ENCODE results near the gene ESRRB. TPM values are rescaled to one million over a fixed set of nuclear protein-coding genes. Genes with fewer than 3 reads are reported as not detected.

The ESRRB gene
- total and polyA plus RNA-seq, 9 donors, result 0.07 to 0.40 TPM; not detected in 7

DNA sequence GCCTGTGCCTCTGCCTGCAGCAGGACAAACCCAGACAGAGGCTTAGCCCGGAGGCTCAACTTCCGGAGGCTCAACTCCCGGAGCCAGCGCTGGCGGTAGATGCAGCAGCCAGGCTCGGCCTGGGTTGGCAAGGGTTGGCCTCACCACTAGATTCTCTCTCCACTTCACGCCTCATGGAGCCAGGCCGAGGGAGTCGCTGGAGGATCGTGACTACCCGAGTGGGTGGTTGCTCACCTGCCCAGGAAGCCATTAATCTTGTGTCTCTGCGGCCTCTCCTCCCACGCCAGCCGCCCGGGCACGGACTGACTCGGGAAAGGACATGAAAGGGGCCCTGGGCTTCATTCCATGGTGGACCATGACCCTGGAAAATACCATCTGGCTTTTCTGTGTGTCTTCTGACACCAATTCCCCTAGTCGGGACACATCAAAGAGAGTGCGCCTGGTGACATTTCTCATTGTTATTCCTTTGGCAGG, 20.8 kb downstream of the ESRRB start:
- Histone ChIP-seq H3K27me3 (no peaks in the 10 kb centered on the region), H3K9me3 (no peaks in the 10 kb centered on the region), H3K36me3 (no peaks in the 10 kb centered on the region), H3K27ac (no peak overlapping the region), H3K4me3 (no peak overlapping the region), H3K4me1 (ENCODE audit: insufficient read depth) (no peaks in the 10 kb centered on the region)
- TF ChIP-seq POLR2A (IDR thresholded peaks at IDR 0.05), result no peak
- TF ChIP-seq, protein P1, sequence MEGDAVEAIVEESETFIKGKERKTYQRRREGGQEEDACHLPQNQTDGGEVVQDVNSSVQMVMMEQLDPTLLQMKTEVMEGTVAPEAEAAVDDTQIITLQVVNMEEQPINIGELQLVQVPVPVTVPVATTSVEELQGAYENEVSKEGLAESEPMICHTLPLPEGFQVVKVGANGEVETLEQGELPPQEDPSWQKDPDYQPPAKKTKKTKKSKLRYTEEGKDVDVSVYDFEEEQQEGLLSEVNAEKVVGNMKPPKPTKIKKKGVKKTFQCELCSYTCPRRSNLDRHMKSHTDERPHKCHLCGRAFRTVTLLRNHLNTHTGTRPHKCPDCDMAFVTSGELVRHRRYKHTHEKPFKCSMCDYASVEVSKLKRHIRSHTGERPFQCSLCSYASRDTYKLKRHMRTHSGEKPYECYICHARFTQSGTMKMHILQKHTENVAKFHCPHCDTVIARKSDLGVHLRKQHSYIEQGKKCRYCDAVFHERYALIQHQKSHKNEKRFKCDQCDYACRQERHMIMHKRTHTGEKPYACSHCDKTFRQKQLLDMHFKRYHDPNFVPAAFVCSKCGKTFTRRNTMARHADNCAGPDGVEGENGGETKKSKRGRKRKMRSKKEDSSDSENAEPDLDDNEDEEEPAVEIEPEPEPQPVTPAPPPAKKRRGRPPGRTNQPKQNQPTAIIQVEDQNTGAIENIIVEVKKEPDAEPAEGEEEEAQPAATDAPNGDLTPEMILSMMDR (IDR thresholded peaks at IDR 0.05), result no peak
- no peak for TF ChIP-seq EP300 (IDR thresholded peaks at IDR 0.05)
- intact Hi-C loops (cut with DNase I), result no loop called here
- no peak for DNase-seq
- 27 to 37% (median 33%) methylated on average over 19 of the region's 19 CpGs for WGBS, 3 donors

DNA sequence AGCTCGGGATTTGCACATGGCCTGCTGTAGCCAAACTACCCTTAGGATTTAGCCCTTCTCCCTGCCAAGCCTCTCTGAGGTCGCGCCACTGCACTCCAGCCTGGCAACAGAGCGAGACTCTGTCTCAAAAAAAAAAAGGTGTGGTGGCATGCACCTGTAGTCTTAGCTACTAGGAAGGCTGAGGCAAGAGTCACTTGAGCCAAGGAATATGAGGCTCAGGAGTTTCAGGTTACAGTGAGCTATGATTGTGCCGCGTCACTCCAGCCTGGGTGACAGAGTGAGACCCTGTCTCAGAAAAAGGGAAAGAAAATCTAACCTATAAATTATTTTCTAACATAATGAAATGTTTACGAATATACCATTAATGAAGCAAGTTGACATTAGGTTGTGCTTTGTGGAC, 29.7 kb downstream of the ESRRB start:
- no peak for DNase-seq
- Histone ChIP-seq H3K9me3 (no peaks in the 10 kb centered on the region), H3K36me3 (no peaks in the 10 kb centered on the region), H3K4me3 (no peak overlapping the region), H3K27me3 (no peaks in the 10 kb centered on the region), H3K4me1 (ENCODE audit: insufficient read depth) (no peaks in the 10 kb centered on the region), H3K27ac (no peak overlapping the region)
- TF ChIP-seq POLR2A (IDR thresholded peaks at IDR 0.05) (no peak), EP300 (IDR thresholded peaks at IDR 0.05) (no peak)
- TF ChIP-seq, protein P1 (IDR thresholded peaks at IDR 0.05), result no peak
- WGBS, 3 donors, result 88 to 93% (median 91%) methylated on average over 7 of the region's 7 CpGs
- intact Hi-C loops (cut with DNase I), result no loop called here

DNA sequence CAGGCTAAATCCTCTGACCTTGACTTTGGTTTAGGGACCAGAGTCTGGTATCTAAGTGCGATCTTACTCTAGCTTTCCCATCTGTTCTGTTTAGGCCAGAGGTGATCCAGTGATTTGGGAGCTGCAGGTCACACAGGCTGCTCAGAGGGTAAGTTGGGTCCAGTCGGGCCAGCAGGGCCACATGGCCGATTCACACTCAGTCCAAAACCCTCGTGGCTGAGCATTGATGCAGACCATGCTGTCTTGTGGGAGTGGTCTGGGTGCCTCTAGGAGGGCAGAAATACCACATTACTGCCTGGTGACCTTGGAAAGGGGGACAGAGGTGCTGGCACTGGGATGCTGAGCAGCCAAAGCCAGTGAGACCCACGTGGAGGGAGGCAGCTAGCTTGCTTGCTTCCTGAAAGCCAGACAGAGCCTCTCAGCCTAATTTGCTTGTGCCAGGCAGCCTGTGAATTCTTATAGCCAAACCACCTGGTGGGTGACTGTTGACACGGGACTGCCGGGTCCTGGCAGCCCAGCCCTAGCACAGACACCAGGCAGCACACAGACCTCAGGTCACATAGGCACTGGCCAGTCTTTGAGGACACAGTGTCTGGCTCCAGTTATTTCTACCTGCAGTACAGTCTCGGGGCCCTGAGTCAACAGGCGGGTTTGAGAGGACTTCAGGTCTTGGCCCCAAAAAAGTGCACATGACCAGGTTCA, 31.7 kb downstream of the ESRRB start:
- H3K9me3 ChIP-seq, result no peaks in the 10 kb centered on the region
- intact Hi-C loops (cut with DNase I), result no loop called here
- H3K4me3 ChIP-seq, result no peak overlapping the region
- H3K4me1 ChIP-seq (ENCODE audit: insufficient read depth), result no peaks in the 10 kb centered on the region
- H3K36me3 ChIP-seq, result no peaks in the 10 kb centered on the region
- no peak overlapping the region for H3K27ac ChIP-seq
- no peak for DNase-seq
- no peaks in the 10 kb centered on the region for H3K27me3 ChIP-seq
- TF ChIP-seq EP300 (IDR thresholded peaks at IDR 0.05) (no peak), POLR2A (IDR thresholded peaks at IDR 0.05) (no peak)
- TF ChIP-seq, protein P1 (IDR thresholded peaks at IDR 0.05), result no peak
- 69 to 75% (median 73%) methylated on average over 9 of the region's 9 CpGs for WGBS, 3 donors

DNA sequence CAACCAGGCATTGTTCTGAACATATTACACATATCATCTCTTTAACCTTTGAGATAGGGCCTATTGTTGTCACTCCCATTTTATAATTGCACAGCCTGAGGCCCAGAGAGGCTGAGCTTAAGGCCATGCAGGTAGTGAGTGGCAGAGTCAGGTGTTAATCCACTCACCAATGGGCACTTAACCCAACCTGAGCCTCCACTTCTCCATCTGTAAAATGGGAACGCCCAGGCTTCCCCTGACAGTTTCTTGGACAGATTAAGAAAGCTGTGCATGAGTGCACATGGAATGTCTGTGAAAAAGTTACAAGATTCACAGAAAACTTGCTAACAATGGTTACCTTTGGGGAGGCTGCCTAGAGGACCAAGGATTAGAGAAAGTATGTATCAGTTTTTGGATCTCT, 32.9 kb downstream of the ESRRB start:
- Histone ChIP-seq H3K9me3 (no peaks in the 10 kb centered on the region), H3K27ac (no peak overlapping the region), H3K36me3 (no peaks in the 10 kb centered on the region), H3K4me3 (no peak overlapping the region), H3K4me1 (ENCODE audit: insufficient read depth) (no peaks in the 10 kb centered on the region), H3K27me3 (no peaks in the 10 kb centered on the region)
- TF ChIP-seq, protein P1 (IDR thresholded peaks at IDR 0.05), result no peak
- no peak for TF ChIP-seq EP300 (IDR thresholded peaks at IDR 0.05)
- no peak for TF ChIP-seq POLR2A (IDR thresholded peaks at IDR 0.05)
- DNase-seq, result no peak
- WGBS, 3 donors, result 84 to 100% (median 93%) methylated on average over 1 of the region's 1 CpG
- intact Hi-C loops (cut with DNase I), result no loop called here

All from ovary (tissue), 9 donors.